ENCODE measurements around the gene UBA1.
"Not testable (repeated sequence)": the region's sequence is repeated elsewhere in the genome, so short reads cannot be mapped to it uniquely, and the experiment has no call there.

UBA1 gene

DNA sequence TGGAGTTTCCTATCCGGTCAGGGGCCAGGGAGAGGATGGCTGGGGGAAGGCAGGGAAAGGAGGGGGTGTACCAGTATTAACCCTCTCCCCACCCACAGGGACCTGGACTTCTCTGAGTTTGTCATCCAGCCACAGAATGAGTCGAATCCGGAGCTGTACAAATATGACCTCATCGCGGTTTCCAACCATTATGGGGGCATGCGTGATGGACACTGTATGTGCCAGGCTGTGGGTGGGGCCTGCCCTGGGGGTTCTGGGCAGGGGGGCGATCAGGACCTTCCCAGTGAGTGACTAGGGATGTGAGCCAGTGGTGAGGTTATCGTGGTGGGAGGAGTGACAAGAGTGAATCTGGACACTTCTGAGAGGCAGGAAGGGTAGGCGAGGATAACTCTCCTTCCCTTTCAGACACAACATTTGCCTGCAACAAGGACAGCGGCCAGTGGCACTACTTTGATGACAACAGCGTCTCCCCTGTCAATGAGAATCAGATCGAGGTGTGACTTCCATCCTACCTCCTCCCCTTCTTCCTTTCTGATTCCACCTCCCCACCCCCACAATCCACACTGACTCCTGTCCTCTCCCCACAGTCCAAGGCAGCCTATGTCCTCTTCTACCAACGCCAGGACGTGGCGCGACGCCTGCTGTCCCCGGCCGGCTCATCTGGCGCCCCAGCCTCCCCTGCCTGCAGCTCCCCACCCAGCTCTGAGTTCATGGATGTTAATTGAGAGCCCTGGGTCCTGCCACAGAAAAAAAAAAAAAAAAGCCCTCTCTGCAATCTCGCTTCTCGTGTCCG is 53.8 kb downstream of the UBA1 start:
- Histone ChIP-seq H3K9me3 (ENCODE audit: low read depth, low read length) (no peaks in the 10 kb centered on the region), H3K4me3 (no peak overlapping the region), H3K36me3 (ENCODE audit: insufficient read depth, low read length) (peaks cover 19% of the 10 kb centered on the region; the same call in 1 of the 2 replicates), H3K9ac (ENCODE audit: insufficient read length) (no peak overlapping the region), H3K27ac (no peak overlapping the region)
- TF ChIP-seq EZH2 (IDR thresholded peaks at IDR 0.05): no peak
- no peak for TF ChIP-seq POLR2AphosphoS5 (IDR thresholded peaks at IDR 0.05; ENCODE audit: borderline replicate concordance, low read depth, low read length)
- no peak for TF ChIP-seq FOXP2 (optimal IDR thresholded peaks at IDR 0.05; ENCODE audit: control extremely low read depth, extremely low read length, insufficient read depth)
- no peak for DNase-seq (ENCODE audit: low read depth, low spot score)

DNA sequence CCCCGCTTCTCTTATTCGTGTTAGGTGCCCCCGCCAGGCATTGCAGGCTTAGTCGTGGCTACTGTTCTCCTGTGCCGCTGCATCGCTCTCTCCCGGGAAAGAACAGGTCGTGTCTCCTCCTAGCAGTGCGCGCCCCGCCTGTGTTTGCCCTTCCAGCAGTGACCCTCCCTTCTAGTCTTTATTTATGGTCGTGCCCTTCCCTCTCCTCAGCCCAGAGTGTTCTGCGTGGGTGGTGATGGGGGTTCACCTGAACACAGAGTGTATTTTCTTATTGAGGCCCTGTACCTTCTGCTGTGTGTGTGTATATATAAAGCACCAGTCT is 54.3 kb downstream of the UBA1 start:
- no peak for DNase-seq (ENCODE audit: low read depth, low spot score)
- Histone ChIP-seq H3K4me3 (no peak overlapping the region), H3K36me3 (ENCODE audit: insufficient read depth, low read length) (peaks cover 17% of the 10 kb centered on the region; the same call in 1 of the 2 replicates), H3K27ac (no peak overlapping the region), H3K9me3 (ENCODE audit: low read depth, low read length) (no peaks in the 10 kb centered on the region), H3K9ac (ENCODE audit: insufficient read length) (no peak overlapping the region)
- TF ChIP-seq POLR2AphosphoS5 (IDR thresholded peaks at IDR 0.05; ENCODE audit: borderline replicate concordance, low read depth, low read length) (no peak), FOXP2 (optimal IDR thresholded peaks at IDR 0.05; ENCODE audit: control extremely low read depth, extremely low read length, insufficient read depth) (no peak), EZH2 (IDR thresholded peaks at IDR 0.05) (no peak)

DNA sequence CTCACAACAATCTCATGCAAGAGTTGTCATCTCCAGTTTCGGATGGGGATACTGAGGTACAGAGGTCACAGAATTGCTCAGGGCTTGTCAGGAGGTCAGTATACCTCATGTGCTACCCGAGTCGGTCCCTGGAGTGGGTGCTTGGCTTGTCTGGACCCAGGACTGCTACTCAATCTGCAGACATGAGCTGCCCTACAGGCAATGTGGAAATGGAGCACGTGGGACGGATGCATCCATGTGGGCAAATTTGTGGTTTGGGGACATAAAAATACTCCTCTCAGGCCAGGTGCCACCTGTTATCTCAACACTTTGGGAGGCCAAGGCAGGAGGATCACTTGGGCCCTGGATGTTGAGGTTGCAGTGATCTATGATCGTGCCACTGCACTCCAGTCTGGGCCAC is 54.9 kb downstream of the UBA1 start:
- TF ChIP-seq FOXP2 (optimal IDR thresholded peaks at IDR 0.05; ENCODE audit: control extremely low read depth, extremely low read length, insufficient read depth): no peak
- TF ChIP-seq EZH2 (IDR thresholded peaks at IDR 0.05): no peak
- no peak for TF ChIP-seq POLR2AphosphoS5 (IDR thresholded peaks at IDR 0.05; ENCODE audit: borderline replicate concordance, low read depth, low read length)
- Histone ChIP-seq H3K4me3 (no peak overlapping the region), H3K9me3 (ENCODE audit: low read depth, low read length) (no peaks in the 10 kb centered on the region), H3K27ac (no peak overlapping the region), H3K9ac (ENCODE audit: insufficient read length) (no peak overlapping the region), H3K36me3 (ENCODE audit: insufficient read depth, low read length) (peaks cover 14% of the 10 kb centered on the region; the same call in 1 of the 2 replicates)
- no peak for DNase-seq (ENCODE audit: low read depth, low spot score)

DNA sequence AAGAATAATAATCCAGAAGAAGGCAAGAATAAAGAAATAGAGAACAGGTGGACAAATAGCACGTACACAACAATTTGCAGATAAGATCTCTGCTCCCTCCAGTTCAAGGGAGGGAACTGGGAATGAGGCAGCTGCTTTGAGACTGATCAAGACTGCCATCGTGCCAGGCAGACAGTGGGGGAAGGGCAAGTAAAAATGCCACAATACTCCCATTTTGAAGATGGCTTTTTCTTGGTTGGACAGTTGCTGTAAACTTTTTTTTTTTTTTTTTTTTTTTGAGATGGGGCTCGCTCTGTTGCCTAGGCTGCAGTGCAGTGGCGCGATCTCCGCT is 56.4 kb downstream of the UBA1 start:
- Histone ChIP-seq H3K4me3 (no peak overlapping the region), H3K9me3 (ENCODE audit: low read depth, low read length) (no peaks in the 10 kb centered on the region), H3K27ac (no peak overlapping the region), H3K36me3 (ENCODE audit: insufficient read depth, low read length) (peaks cover 11% of the 10 kb centered on the region; the same call in 1 of the 2 replicates), H3K9ac (ENCODE audit: insufficient read length) (no peak overlapping the region)
- no peak for DNase-seq (ENCODE audit: low read depth, low spot score)
- TF ChIP-seq EZH2 (IDR thresholded peaks at IDR 0.05) (no peak), POLR2AphosphoS5 (IDR thresholded peaks at IDR 0.05; ENCODE audit: borderline replicate concordance, low read depth, low read length) (no peak), FOXP2 (optimal IDR thresholded peaks at IDR 0.05; ENCODE audit: control extremely low read depth, extremely low read length, insufficient read depth) (no peak)

DNA sequence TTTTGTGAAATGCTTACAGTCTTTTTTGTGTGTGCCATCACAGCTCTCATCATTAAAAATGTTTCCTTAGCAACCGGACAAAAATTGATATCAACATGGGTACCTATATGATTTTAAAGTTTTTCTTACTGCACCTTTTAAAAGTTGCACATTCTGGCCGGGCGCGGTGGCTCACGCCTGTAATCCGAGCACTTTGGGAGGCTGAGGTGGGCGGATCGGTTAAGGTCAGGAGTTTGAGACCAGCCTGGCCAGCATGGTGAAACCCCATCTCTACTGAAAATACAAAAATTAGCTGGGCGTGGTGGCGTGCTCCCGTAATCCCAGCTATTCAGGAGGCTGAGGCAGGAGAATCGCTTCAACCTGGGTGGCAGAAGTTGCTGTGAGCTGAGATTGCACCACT is 64.0 kb downstream of the UBA1 start:
- not testable (repeated sequence) for H3K9ac ChIP-seq (ENCODE audit: insufficient read length); H3K9me3 ChIP-seq (ENCODE audit: low read depth, low read length); H3K4me3 ChIP-seq; H3K36me3 ChIP-seq (ENCODE audit: insufficient read depth, low read length); DNase-seq (ENCODE audit: low read depth, low spot score); H3K27ac ChIP-seq

All from SK-N-MC (cell line).